GM04504 (cell line): ENCODE data around the gene HOXC5.
"Not testable (repeated sequence)": the region's sequence is repeated elsewhere in the genome, so short reads cannot be mapped to it uniquely, and the experiment has no call there.

Experiments
- DNase-seq: peaks from one replicate; pipeline ENCODE4 v3.0.0-alpha.2; 2012; ENCODE audit warnings: low read depth

Gene HOXC5

GRCh38 chr12:54066408-54066807 is 33.6 kb downstream of the HOXC5 start:
- DNase-seq, result no peak

DNA sequence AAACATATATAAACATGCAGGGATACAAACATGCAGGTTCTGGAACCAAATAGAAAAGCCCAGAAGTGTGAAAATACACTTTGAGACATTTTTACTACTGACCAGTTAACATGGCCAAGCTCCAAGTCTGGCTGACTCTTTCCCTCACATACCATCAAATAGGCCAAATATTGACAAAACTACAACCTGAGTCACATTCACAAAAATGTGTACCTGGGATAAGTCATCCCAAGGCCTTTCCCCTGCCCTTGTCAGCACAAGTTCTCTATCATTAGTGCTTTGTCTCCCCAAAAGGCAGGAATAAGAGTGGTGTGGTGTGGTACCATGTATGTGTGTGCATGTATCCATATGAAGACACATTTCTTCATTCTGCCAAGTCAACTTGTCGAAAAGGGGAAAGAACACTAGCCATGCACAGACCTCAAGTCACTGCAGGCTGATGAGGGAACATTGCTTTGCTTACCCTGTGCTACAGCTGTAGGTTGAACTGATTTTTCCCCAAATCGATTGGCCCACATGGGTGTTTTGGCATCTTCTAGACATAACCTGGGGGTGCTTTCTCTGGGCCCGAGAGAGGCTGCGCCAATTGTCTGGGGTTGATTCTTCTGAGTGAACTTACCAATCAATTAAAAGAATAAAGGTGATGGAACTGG is 35.7 kb downstream of the HOXC5 start:
- no peak for DNase-seq

DNA sequence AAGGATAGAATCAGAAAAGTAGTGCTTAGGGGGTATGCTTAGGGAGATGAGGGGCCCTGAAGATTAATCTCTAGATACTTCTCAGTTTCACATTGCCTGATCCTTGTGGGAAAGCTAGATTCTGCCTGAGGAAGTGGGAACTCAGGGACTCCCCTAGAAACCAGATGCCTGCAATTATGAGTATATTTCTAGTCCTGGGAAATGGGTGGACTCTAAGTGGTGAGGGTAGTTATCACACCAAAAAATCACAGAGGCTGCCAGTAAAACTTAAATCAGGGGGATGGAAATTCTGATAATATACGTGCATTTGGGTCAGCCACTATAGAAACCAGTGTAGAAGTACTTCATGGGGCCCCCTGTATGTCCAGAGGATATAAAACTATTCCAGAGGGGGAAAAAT is 39.1 kb downstream of the HOXC5 start:
- no peak for DNase-seq

DNA sequence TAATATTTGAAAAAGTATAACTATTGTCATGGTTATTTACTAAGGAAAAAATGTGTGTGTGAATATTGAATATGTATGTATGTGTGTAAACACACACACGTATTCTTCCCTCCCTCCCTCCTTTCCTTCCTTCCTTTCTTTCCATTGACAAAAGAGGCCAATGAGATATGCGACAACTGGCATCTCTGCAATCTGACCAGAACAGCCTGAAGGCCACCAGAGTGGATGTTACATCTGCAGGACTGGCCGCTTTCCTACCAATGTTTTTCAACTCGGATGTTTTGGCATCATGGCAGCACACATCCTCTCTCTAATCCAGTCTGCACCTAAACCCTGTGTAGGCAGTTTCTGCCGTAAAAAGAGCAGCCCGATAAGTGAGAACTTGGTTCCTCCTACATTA is 41.5 kb downstream of the HOXC5 start:
- no peak for DNase-seq

GRCh38 chr12:54075409-54075808 is 42.6 kb downstream of the HOXC5 start:
- no peak for DNase-seq

GRCh38 chr12:54075974-54076373 is 43.1 kb downstream of the HOXC5 start:
- no peak for DNase-seq

DNA sequence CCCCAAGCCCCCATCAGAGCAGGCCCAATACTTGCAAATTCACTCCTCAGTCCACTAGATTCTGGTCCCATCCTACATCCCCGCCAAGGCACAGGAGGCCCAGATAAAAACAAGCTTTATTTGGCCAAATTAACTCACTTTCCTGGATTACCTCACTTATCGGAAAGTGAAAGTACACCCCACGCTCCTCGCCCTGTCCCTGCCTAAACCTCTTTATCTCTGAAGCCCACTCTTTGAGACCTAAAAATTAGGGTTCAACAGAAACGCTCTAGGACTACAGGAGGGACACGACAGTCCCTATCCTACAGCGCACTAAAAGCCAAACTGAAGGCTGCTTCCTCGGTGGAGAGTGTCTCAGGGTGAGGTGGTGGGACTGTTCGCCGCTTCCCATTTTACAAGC is 45.0 kb downstream of the HOXC5 start:
- DNase-seq, result not testable (repeated sequence)

DNA sequence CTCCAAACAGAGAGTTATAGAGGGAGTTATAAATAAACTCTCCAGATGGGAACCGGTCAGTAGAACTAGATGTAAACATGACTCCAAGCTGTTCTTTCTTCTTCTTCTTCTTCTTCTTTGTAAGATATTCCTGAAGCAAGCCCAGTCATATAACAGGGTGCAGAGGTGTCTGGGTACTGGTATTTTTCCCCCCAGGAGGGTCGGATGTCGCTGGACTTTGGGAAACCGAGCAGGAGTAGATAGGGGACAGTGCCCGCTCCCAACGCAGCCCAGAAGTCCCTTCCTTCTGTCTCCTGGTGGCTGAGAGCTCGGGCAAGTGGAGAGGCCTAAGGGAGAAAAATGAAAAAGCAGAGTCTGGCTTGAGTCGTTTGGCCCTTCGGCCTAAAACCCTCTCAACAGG is 46.3 kb downstream of the HOXC5 start:
- DNase-seq, result not testable (repeated sequence)

DNA sequence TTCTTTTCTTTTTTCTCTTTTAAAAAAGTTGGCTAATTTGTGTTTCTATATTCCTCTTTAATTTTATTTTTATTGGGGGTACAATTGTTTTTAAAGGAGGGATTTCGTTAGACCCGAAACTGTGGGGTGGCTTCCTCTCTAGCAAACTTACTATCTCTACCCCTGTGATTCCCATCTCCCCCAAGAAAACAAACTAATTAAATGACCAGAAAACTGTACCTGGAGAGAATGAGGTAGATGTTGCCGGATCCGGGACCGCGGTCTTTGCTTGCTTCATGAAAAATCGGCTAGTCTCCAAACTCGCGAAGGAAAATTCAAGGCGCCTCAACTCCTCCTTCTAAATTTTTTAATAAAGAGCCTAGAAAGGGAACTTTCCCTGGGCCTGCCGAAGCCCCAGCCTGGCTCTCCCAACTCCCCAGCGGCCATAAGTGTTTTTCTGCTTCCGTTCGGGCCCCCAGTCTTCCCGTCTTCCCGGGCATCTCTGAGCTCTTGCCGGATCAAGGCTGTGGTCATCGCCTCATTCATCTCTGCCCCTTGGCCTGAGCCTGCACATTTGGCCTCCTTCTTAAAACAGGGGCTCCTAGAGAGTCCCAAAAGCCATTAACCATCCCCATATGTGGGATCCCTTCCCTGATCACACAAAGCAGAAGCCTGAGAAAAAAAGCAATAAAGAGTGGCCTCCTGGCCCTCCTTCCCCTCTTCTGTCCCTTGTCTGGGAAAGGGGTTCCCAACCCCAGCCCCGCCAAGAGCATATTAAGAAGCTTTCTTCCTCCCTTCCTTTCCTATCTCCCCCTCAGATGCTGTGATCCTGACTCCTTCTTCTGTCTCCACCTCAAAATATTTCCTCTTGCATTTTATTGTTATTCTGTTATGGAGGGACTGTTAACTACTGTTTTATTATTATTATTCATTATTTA is 47.4 kb downstream of the HOXC5 start:
- not testable (repeated sequence) for DNase-seq

DNA sequence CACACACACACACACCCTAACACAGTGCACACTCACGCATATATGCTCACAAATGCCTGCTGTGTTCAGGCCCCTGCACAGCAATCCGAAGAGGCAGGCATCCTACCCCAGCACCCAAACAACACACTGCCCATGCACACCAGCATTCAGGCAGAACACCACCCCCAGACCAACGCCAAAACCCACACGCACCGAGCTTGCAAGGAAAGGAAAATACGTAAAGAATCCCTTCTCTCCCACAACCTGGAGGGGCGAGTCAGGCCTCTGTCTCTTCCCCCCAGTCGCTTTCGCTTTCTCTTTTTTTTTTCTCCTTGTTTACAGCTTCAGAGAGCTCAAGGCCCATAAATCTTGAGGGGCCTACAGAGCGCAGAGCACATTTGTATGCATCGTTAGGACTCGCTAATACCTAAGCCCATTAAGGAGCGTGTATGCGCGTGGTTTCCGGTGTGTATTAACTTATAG is 48.2 kb downstream of the HOXC5 start:
- not testable (repeated sequence) for DNase-seq

- DNase-seq, result not testable (repeated sequence)
Measured at GRCh38 chr12:54081581-54082396, 48.9 kb downstream of the HOXC5 start.

GRCh38 chr12:54082397-54082892 is 49.6 kb downstream of the HOXC5 start:
- no peak for DNase-seq
